ENCODE results near the gene ILF2.

ILF2 gene

GRCh38 chr1:153626477-153626903 is 44.3 kb downstream of the ILF2 start:
- DNase-seq = no peak

- DNase-seq = no peak
Observed at GRCh38 chr1:153624965-153625611, 45.7 kb downstream of the ILF2 start.

- DNase-seq = no peak
Observed at GRCh38 chr1:153623101-153623500, 47.7 kb downstream of the ILF2 start.

GRCh38 chr1:153619171-153619570 is 51.6 kb downstream of the ILF2 start:
- no peak for DNase-seq

- no peak for DNase-seq
Observed at GRCh38 chr1:153617663-153618062, 53.1 kb downstream of the ILF2 start.

- no peak for DNase-seq
Observed at GRCh38 chr1:153616917-153617311, 53.9 kb downstream of the ILF2 start.

GRCh38 chr1:153616144-153616916 is 54.5 kb downstream of the ILF2 start, which contains the start of gene S100A14:
S100A14 (minus strand) TSS chr1:153616325; CDS start chr1:153615858, 467 bp downstream.
- no peak for DNase-seq

GRCh38 chr1:153615406-153615805 is 55.4 kb downstream of the ILF2 start:
- DNase-seq = no peak

GRCh38 chr1:153614906-153615305 is 55.9 kb downstream of the ILF2 start:
- DNase-seq = no peak

GRCh38 chr1:153614189-153614900 is 56.4 kb downstream of the ILF2 start:
- DNase-seq = no peak

GRCh38 chr1:153613406-153613805 is 57.4 kb downstream of the ILF2 start:
- DNase-seq = no peak

GRCh38 chr1:153612755-153613331 is 58.0 kb downstream of the ILF2 start, which contains the start of gene S100A16:
S100A16 (minus strand) TSS chr1:153613137; CDS start chr1:153608151, 4,986 bp downstream.
- no peak for DNase-seq

GRCh38 chr1:153612111-153612754 is 58.6 kb downstream of the ILF2 start:
- DNase-seq = no peak
